SU-DHL-6 (cell line): ENCODE results near the gene PIH1D1.

Experiments
- H2AFZ ChIP-seq: fragments of 200-600 bp; sonication (generic); 2 replicates; pipeline ENCODE4 v1.6.1; 2014; ENCODE audit warnings: low read depth, mild to moderate bottlenecking, moderate library complexity, mixed read lengths, antibody characterized with exemption, low read length; ENCODE audit not compliant: severe bottlenecking
- H3F3A ChIP-seq: fragments of 200-600 bp; shearing (Covaris generic); 2 replicates; pipeline ENCODE4 v1.6.0; 2016; ENCODE audit warnings: antibody characterized with exemption, mild to moderate bottlenecking; ENCODE audit not compliant: insufficient read depth
- H3K27ac ChIP-seq: fragments of 200-600 bp; sonication (generic); 2 replicates; pipeline ENCODE4 v1.5.1; 2016; ENCODE audit warnings: low read depth, mild to moderate bottlenecking, low read length, moderate library complexity, mixed read lengths
- H3K27me3 ChIP-seq: fragments of 200-600 bp; sonication (generic), shearing (Covaris generic); 2 replicates; pipeline ENCODE4 v1.6.0; 2014; ENCODE audit warnings: mild to moderate bottlenecking, low read length
- H3K36me3 ChIP-seq: fragments of 200-600 bp; sonication (generic); 2 replicates; pipeline ENCODE4 v1.6.1; 2014; ENCODE audit warnings: mild to moderate bottlenecking, low read length, mixed read lengths
- H3K4me2 ChIP-seq: fragments of 300-600, 200-600 bp; shearing (Covaris generic), sonication (generic); 2 replicates; pipeline ENCODE4 v1.6.0; 2014; ENCODE audit warnings: low read length, low read depth, mild to moderate bottlenecking; ENCODE audit not compliant: poor library complexity, severe bottlenecking
- H3K4me3 ChIP-seq: fragments of 200-600 bp; sonication (generic); 2 replicates; pipeline ENCODE4 v1.5.1; 2014; ENCODE audit warnings: antibody characterized with exemption, low read length, mild to moderate bottlenecking, mixed read lengths; ENCODE audit not compliant: insufficient read depth, poor library complexity, severe bottlenecking
- H3K79me2 ChIP-seq: fragments of 200-600 bp; sonication (generic); 2 replicates; pipeline ENCODE4 v1.6.1; 2014; ENCODE audit warnings: mild to moderate bottlenecking, low read length, moderate library complexity; ENCODE audit not compliant: insufficient read depth
- H3K9ac ChIP-seq: fragments of 200-600 bp; sonication (generic); 2 replicates; pipeline ENCODE4 v1.7.0; 2014; ENCODE audit warnings: mild to moderate bottlenecking, low read length
- H3K9me2 ChIP-seq: fragments of 200-600 bp; sonication (generic); replicated peaks from 2 replicates; pipeline ENCODE4 v1.6.1; 2014; ENCODE audit warnings: low read length; ENCODE audit not compliant: insufficient read depth
- H3K9me3 ChIP-seq: fragments of 200-600 bp; sonication (generic); 2 replicates; pipeline ENCODE4 v1.6.1; 2014; ENCODE audit warnings: low read length, mixed read lengths; ENCODE audit not compliant: insufficient read depth
- H4K20me1 ChIP-seq: fragments of 200-600 bp; sonication (generic); 2 replicates; pipeline ENCODE4 v1.6.1; 2014; ENCODE audit warnings: low read depth, mild to moderate bottlenecking, antibody characterized with exemption, low read length, moderate library complexity, mixed read lengths
- EZH2phosphoT487 ChIP-seq: fragments of 200-600 bp; sonication (generic), shearing (Covaris generic); conservative IDR thresholded peaks from 2 replicates; pipeline ENCODE4 v1.6.1; 2018; ENCODE audit warnings: mild to moderate bottlenecking, antibody characterized with exemption, low read length, moderate library complexity, mixed read lengths
- TF ChIP-seq, protein P1 (sequence below): fragments of 200-600 bp; sonication (generic); IDR thresholded peaks from one replicate; pipeline ENCODE4 v1.5.1; 2017; ENCODE audit warnings: antibody characterized with exemption, mild to moderate bottlenecking, low read length, moderate library complexity; ENCODE audit not compliant: insufficient read depth, poor library complexity, severe bottlenecking

PIH1D1 gene

GRCh38 chr19:49427855-49428546 lies 23.6 kb downstream of the PIH1D1 start:
- Histone ChIP-seq H3K4me2 (no peak overlapping the region), H3K27me3 (no peaks in the 10 kb centered on the region), H3K4me3 (no peak overlapping the region), H3K79me2 (no peaks in the 10 kb centered on the region), H3K9me2 (no peaks in the 10 kb centered on the region), H4K20me1 (no peaks in the 10 kb centered on the region), H3F3A (no peaks in the 10 kb centered on the region), H2AFZ (no peak overlapping the region), H3K9ac (no peak overlapping the region), H3K9me3 (no peaks in the 10 kb centered on the region), H3K36me3 (no peaks in the 10 kb centered on the region), H3K27ac (no peak overlapping the region)
- TF ChIP-seq, protein P1, sequence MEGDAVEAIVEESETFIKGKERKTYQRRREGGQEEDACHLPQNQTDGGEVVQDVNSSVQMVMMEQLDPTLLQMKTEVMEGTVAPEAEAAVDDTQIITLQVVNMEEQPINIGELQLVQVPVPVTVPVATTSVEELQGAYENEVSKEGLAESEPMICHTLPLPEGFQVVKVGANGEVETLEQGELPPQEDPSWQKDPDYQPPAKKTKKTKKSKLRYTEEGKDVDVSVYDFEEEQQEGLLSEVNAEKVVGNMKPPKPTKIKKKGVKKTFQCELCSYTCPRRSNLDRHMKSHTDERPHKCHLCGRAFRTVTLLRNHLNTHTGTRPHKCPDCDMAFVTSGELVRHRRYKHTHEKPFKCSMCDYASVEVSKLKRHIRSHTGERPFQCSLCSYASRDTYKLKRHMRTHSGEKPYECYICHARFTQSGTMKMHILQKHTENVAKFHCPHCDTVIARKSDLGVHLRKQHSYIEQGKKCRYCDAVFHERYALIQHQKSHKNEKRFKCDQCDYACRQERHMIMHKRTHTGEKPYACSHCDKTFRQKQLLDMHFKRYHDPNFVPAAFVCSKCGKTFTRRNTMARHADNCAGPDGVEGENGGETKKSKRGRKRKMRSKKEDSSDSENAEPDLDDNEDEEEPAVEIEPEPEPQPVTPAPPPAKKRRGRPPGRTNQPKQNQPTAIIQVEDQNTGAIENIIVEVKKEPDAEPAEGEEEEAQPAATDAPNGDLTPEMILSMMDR = no peak

DNA sequence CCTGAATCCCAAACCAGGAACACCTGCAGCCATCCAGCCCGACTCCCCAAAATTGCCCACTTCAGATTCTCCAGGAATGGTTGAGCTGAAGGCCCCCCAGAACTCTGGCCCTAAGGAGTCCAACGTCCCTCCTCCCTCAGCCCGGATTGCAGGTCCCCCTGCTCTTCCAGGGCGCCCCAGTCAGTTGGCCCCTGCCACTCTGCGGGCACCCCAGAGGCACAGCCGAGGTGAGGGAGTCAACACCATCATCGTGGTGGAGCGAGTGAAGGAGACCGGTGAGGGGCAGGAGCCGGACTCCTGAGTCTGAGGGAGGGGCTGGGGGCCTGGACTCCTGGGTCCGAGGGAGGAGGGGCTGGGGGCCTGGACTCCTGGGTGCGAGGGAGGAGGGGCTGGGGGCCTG lies 24.3 kb downstream of the PIH1D1 start:
- no peaks in the 10 kb centered on the region for H3K36me3 ChIP-seq
- no peak overlapping the region for H2AFZ ChIP-seq
- no peak overlapping the region for H3K9ac ChIP-seq
- TF ChIP-seq, protein P1 = no peak
- no peak for TF ChIP-seq EZH2phosphoT487
- no peak overlapping the region for H3K27ac ChIP-seq
- H3K27me3 ChIP-seq = no peaks in the 10 kb centered on the region
- no peak overlapping the region for H3K4me3 ChIP-seq
- H3K9me3 ChIP-seq = no peaks in the 10 kb centered on the region
- no peaks in the 10 kb centered on the region for H3K9me2 ChIP-seq
- no peaks in the 10 kb centered on the region for H3K79me2 ChIP-seq
- no peak overlapping the region for H3K4me2 ChIP-seq
- H4K20me1 ChIP-seq = no peaks in the 10 kb centered on the region
- H3F3A ChIP-seq = no peaks in the 10 kb centered on the region

DNA sequence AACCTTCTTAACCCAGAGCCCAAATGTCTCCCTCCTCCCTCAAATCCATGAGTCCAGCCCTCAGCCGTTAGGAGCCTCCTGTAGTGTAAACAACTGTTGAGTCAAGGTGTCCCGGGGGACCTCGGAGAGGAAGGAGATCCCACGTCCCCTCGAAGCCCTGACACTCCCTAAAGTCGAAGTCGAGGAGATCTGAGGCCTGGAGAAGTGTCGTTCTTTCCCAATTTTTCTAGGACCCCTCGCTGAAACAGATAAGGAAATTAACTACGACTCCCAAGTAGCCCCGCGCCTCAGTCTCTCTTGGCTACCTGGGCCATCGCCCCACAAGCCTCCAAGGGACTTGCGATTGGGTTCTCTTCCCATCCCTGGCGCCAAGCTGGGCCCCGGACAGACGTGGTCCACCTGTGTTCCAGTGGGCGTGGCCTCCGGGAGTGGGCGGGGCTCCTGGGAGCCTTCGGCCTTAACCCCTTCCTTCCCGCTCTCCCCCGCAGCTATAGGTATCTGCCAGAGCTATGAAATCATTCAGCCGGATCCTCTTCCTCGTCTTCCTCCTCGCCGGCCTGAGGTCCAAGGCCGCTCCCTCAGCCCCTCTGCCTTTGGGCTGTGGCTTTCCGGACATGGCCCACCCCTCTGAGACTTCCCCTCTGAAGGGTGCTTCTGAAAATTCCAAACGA lies 25.6 kb downstream of the PIH1D1 start:
- Histone ChIP-seq H3K79me2 (no peaks in the 10 kb centered on the region), H3K9me3 (no peaks in the 10 kb centered on the region), H3K9me2 (no peaks in the 10 kb centered on the region), H3K4me3 (no peak overlapping the region), H3F3A (no peaks in the 10 kb centered on the region), H3K27ac (no peak overlapping the region), H3K4me2 (no peak overlapping the region), H3K9ac (no peak overlapping the region), H3K36me3 (no peaks in the 10 kb centered on the region), H2AFZ (no peak overlapping the region), H4K20me1 (no peaks in the 10 kb centered on the region), H3K27me3 (no peaks in the 10 kb centered on the region)
- no peak for TF ChIP-seq EZH2phosphoT487
- TF ChIP-seq, protein P1 = no peak
